CD14-positive monocyte (primary cell): ENCODE results near the gene PIGR. TPM values are rescaled to one million over a fixed set of nuclear protein-coding genes. Genes with fewer than 3 reads are reported as not detected.

Source experiments
- DNase-seq, 3 donors: peaks; one replicate each; pipeline ENCODE4 v3.0.0-alpha.2; 2011 to 2022
- H2AFZ ChIP-seq: 2 replicates; pipeline ENCODE4 v1.6.0; 2012; ENCODE audit warnings: mild to moderate bottlenecking, low read depth, low read length, inconsistent platforms; ENCODE audit not compliant: insufficient read depth, poor library complexity, severe bottlenecking
- H3K27ac ChIP-seq, 2 donors: 1 replicate in 1 of 2; 2 replicates in 1 of 2; pipeline ENCODE4 v1.5.1; 2012 to 2013; ENCODE audit warnings: low read length in 2 of 2, control low read depth in 1 of 2, inconsistent platforms in 1 of 2, low read depth in 1 of 2, mild to moderate bottlenecking in 1 of 2
- H3K27me3 ChIP-seq, 2 donors: one replicate each; pipeline versions ENCODE4 v1.6.0 to v1.6.1; 2011 to 2013; ENCODE audit warnings: low read length in 2 of 2; ENCODE audit not compliant: control insufficient read depth in 2 of 2, insufficient read depth in 2 of 2
- H3K36me3 ChIP-seq, 2 donors: replicated peaks in 1 of 2; 1 replicate in 1 of 2; 2 replicates in 1 of 2; pipeline versions ENCODE4 v1.5.1 to v1.6.1; 2012 to 2013; ENCODE audit warnings: low read length in 2 of 2, control low read depth in 1 of 2, inconsistent platforms in 1 of 2, mild to moderate bottlenecking in 1 of 2; ENCODE audit not compliant: insufficient read depth in 2 of 2, control insufficient read depth in 1 of 2
- H3K4me1 ChIP-seq, 2 donors: 1 replicate in 1 of 2; 2 replicates in 1 of 2; pipeline versions ENCODE4 v1.5.1 to v1.6.1; 2012 to 2013; ENCODE audit warnings: low read length in 2 of 2, control low read depth in 1 of 2, inconsistent platforms in 1 of 2, mild to moderate bottlenecking in 1 of 2, moderate library complexity in 1 of 2; ENCODE audit not compliant: insufficient read depth in 2 of 2, control insufficient read depth in 1 of 2
- H3K4me2 ChIP-seq: replicated peaks from 2 replicates; pipeline ENCODE3; 2012; ENCODE audit warnings: low read length, moderate library complexity, mild to moderate bottlenecking; ENCODE audit not compliant: poor library complexity, severe bottlenecking; ENCODE audit errors: extremely low read depth
- H3K4me3 ChIP-seq, 3 experiments: fragments of 200-600 bp in 1 of 3; sonication (generic) in 1 of 3; replicated peaks in 1 of 3; 1 replicate in 2 of 3; 2 replicates in 1 of 3; pipeline ENCODE4 v1.5.1; 2011 to 2013; ENCODE audit warnings: low read length in 3 of 3, mild to moderate bottlenecking in 3 of 3, control low read depth in 2 of 3, low read depth in 2 of 3, inconsistent platforms in 1 of 3, moderate library complexity in 1 of 3
- H3K79me2 ChIP-seq: 2 replicates; pipeline ENCODE4 v1.6.0; 2012; ENCODE audit warnings: mild to moderate bottlenecking, control low read depth, inconsistent platforms, low read length, moderate library complexity; ENCODE audit not compliant: insufficient read depth
- H3K9ac ChIP-seq: 2 replicates; pipeline ENCODE4 v1.6.0; 2017; ENCODE audit warnings: low read length, mild to moderate bottlenecking; ENCODE audit not compliant: insufficient read depth, poor library complexity, severe bottlenecking
- H3K9me3 ChIP-seq, 2 donors: replicated peaks in 1 of 2; 1 replicate in 1 of 2; 2 replicates in 1 of 2; pipeline versions ENCODE4 v1.5.1 to v1.6.1; 2012 to 2013; ENCODE audit warnings: low read length in 2 of 2, control low read depth in 1 of 2; ENCODE audit not compliant: control insufficient read depth in 1 of 2, insufficient read depth in 1 of 2
- H4K20me1 ChIP-seq: 2 replicates; pipeline ENCODE4 v1.6.0; 2012; ENCODE audit warnings: mild to moderate bottlenecking, low read length, control low read depth, moderate library complexity; ENCODE audit not compliant: insufficient read depth
- H3K27ac Mint-ChIP-seq, 7 donors: one replicate each; pipeline ENCODE4 v1.8.0; 2020; ENCODE audit warnings: mild to moderate bottlenecking in 7 of 7, mixed read lengths in 7 of 7, moderate library complexity in 6 of 7, inconsistent platforms in 2 of 7
- H3K27me3 Mint-ChIP-seq, 3 donors: one replicate each; pipeline ENCODE4 v1.8.0; 2021 to 2022; ENCODE audit warnings: low read depth in 3 of 3, mild to moderate bottlenecking in 3 of 3, mixed read lengths in 3 of 3, moderate library complexity in 3 of 3, inconsistent platforms in 1 of 3
- H3K36me3 Mint-ChIP-seq, 2 donors: one replicate each; pipeline ENCODE4 v1.8.0; 2020; ENCODE audit warnings: mixed read lengths in 2 of 2, inconsistent platforms in 1 of 2, mild to moderate bottlenecking in 1 of 2
- H3K4me1 Mint-ChIP-seq: one replicate; pipeline ENCODE4 v1.8.0; 2020; ENCODE audit warnings: mild to moderate bottlenecking, mixed read lengths
- H3K4me3 Mint-ChIP-seq, 2 donors: one replicate each; pipeline ENCODE4 v1.8.0; 2020; ENCODE audit warnings: mild to moderate bottlenecking in 2 of 2, mixed read lengths in 2 of 2, moderate library complexity in 1 of 2
- H3K9me3 Mint-ChIP-seq, 7 donors: one replicate each; pipeline ENCODE4 v1.8.0; 2020 to 2022; ENCODE audit warnings: mixed read lengths in 7 of 7, mild to moderate bottlenecking in 6 of 7, moderate library complexity in 6 of 7, inconsistent platforms in 2 of 7
- CTCF ChIP-seq: fragments of 200-600 bp; IDR thresholded peaks from one replicate; pipeline ENCODE4 v1.8.0; 2022; ENCODE audit warnings: antibody characterized with exemption, mild to moderate bottlenecking
- WGBS: methylation state at CpG from one replicate; pipeline ENCODE4 v1.1.5; 2013; ENCODE audit warnings: missing lambda C conversion rate; ENCODE audit not compliant: insufficient coverage; 5-methylcytosine and 5-hydroxymethylcytosine counted together
- intact Hi-C, 2 donors: fragments of 100-400 bp; cut with micrococcal nuclease; formaldehyde crosslinking; loops; one replicate each; pipeline versions ENCODE4 v1.15.0 to v1.15.1; 2023
- polyA plus RNA-seq, 3 donors: library from polyadenylated mRNA; depleted of rRNA in 1 of 3; unstranded in 2 of 3; stranded (reverse) in 1 of 3; fragments of 300-500 nt in 2 of 3; fragments of >200 nt in 1 of 3; fragmentation: Illumina TruSeq in 2 of 3; gene quantifications; 1 replicate in 2 of 3; 2 replicates in 1 of 3; pipeline ENCODE4 v1.2.3, GENCODE V29; 2012 to 2021

Gene PIGR
- polyA plus RNA-seq, 3 donors = 0.01 TPM; not detected in 2

GRCh38 chr1:206904423-206905142 lies 41.7 kb downstream of the PIGR start:
- Mint-ChIP-seq H3K36me3 (peaks cover 0 to 12% of the 10 kb centered on the region in 2 donors), H3K4me3 (no peak overlapping the region), H3K4me1 (peaks cover 14% of the 10 kb centered on the region), H3K9me3 (peaks cover 0 to 12% (median 2%) of the 10 kb centered on the region in 7 donors), H3K27me3 (peaks cover 16 to 28% (median 19%) of the 10 kb centered on the region in 3 donors), H3K27ac (peak overlapping the region in 1 of 7 donors; percentile 65)
- WGBS = 96% methylated on average over 6 of the region's 10 CpGs
- Histone ChIP-seq H3K27ac (no peak overlapping the region), H3K4me3 (no peak overlapping the region), H2AFZ (no peak overlapping the region), H3K4me2 (no peak overlapping the region), H3K9me3 (no peaks in the 10 kb centered on the region), H3K79me2 (no peaks in the 10 kb centered on the region), H4K20me1 (no peaks in the 10 kb centered on the region), H3K36me3 (no peaks in the 10 kb centered on the region), H3K27me3 (peaks cover 16 to 20% of the 10 kb centered on the region in 2 donors), H3K4me1 (peaks cover 7 to 15% of the 10 kb centered on the region in 2 donors), H3K9ac (no peak overlapping the region)
- TF ChIP-seq CTCF = no peak
- intact Hi-C loops = no loop called here
- DNase-seq = no peak

GRCh38 chr1:206903687-206904086 lies 42.6 kb downstream of the PIGR start:
- Histone ChIP-seq H3K4me2 (no peak overlapping the region), H3K36me3 (no peaks in the 10 kb centered on the region), H3K4me3 (no peak overlapping the region), H3K9me3 (no peaks in the 10 kb centered on the region), H3K27ac (no peak overlapping the region), H3K27me3 (peaks cover 7 to 15% of the 10 kb centered on the region in 2 donors), H4K20me1 (no peaks in the 10 kb centered on the region), H3K9ac (no peak overlapping the region), H3K4me1 (peaks cover 0 to 8% of the 10 kb centered on the region in 2 donors), H2AFZ (no peak overlapping the region), H3K79me2 (no peaks in the 10 kb centered on the region)
- intact Hi-C loops = no loop called here
- Mint-ChIP-seq H3K4me1 (peaks cover 10% of the 10 kb centered on the region), H3K4me3 (no peak overlapping the region), H3K36me3 (peaks cover 0 to 8% of the 10 kb centered on the region in 2 donors), H3K27me3 (peaks cover 11 to 21% (median 16%) of the 10 kb centered on the region in 3 donors), H3K9me3 (peaks cover 0 to 6% (median 1%) of the 10 kb centered on the region in 7 donors), H3K27ac (no peak overlapping the region)
- no peak for TF ChIP-seq CTCF
- DNase-seq = no peak
- 83% methylated on average over 1 of the region's 2 CpGs for WGBS
